ENCODE measurements around the gene SORT1. TPM values are rescaled to one million over a fixed set of nuclear protein-coding genes. Genes with fewer than 3 reads are reported as not detected.

SORT1 gene
- polyA plus RNA-seq, 1 donor from 2014 or later = 33.3 TPM

GRCh38 chr1:109399326-109399957 is 1.7 kb upstream of the SORT1 start:
- Histone ChIP-seq H3F3A (ENCODE audit: insufficient read depth, low read length, poor library complexity, severe bottlenecking) (no peaks in the 10 kb centered on the region), H3K9me3 (ENCODE audit: low read length) (no peaks in the 10 kb centered on the region), H4K20me1 (ENCODE audit: insufficient read depth) (no peaks in the 10 kb centered on the region), H3K9ac (ENCODE audit: low read length) (peak overlapping the region; percentile 89), H3K27ac (ENCODE audit: low read length) (peak overlapping the region; percentile 97), H2AFZ (ENCODE audit: low read depth, low read length) (peak overlapping the region; percentile 80), H3K36me3 (ENCODE audit: insufficient read depth, low read length) (no peaks in the 10 kb centered on the region), H3K27me3 (ENCODE audit: insufficient read depth, low read depth, low read length) (no peaks in the 10 kb centered on the region), H3K9me2 (ENCODE audit: insufficient read depth, low read length) (no peaks in the 10 kb centered on the region), H3K4me2 (ENCODE audit: low read length) (peak overlapping the region; percentile 97), H3K79me2 (replicated peaks; ENCODE audit: insufficient read depth, low read length) (peaks cover 26% of the 10 kb centered on the region), H3K4me3 (ENCODE audit: low read length) (peak overlapping the region; percentile 81)
- peak; percentile 73 for TF ChIP-seq SMC3 (conservative IDR thresholded peaks at IDR 0.05; ENCODE audit: poor library complexity)
- TF ChIP-seq POLR2AphosphoS5 (IDR thresholded peaks at IDR 0.05) = peak; percentile 17
- TF ChIP-seq, protein P1, sequence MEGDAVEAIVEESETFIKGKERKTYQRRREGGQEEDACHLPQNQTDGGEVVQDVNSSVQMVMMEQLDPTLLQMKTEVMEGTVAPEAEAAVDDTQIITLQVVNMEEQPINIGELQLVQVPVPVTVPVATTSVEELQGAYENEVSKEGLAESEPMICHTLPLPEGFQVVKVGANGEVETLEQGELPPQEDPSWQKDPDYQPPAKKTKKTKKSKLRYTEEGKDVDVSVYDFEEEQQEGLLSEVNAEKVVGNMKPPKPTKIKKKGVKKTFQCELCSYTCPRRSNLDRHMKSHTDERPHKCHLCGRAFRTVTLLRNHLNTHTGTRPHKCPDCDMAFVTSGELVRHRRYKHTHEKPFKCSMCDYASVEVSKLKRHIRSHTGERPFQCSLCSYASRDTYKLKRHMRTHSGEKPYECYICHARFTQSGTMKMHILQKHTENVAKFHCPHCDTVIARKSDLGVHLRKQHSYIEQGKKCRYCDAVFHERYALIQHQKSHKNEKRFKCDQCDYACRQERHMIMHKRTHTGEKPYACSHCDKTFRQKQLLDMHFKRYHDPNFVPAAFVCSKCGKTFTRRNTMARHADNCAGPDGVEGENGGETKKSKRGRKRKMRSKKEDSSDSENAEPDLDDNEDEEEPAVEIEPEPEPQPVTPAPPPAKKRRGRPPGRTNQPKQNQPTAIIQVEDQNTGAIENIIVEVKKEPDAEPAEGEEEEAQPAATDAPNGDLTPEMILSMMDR (IDR thresholded peaks at IDR 0.05; ENCODE audit: poor library complexity, severe bottlenecking) = peak; percentile 83
- peak; percentile 80 for TF ChIP-seq RAD21 (conservative IDR thresholded peaks at IDR 0.05)
- TF ChIP-seq TAF1 (IDR thresholded peaks at IDR 0.05; ENCODE audit: low read depth) = no peak
- no peak for TF ChIP-seq REST (IDR thresholded peaks at IDR 0.05; ENCODE audit: borderline replicate concordance)
- TF ChIP-seq EZH2 (IDR thresholded peaks at IDR 0.05; ENCODE audit: borderline replicate concordance, insufficient read depth, low read length, poor library complexity, severe bottlenecking) = no peak

GRCh38 chr1:109398343-109399225 is 866 bp upstream of the SORT1 start:
- H3K27ac ChIP-seq (ENCODE audit: low read length) = peak overlapping the region; percentile 97
- no peaks in the 10 kb centered on the region for H3K27me3 ChIP-seq (ENCODE audit: insufficient read depth, low read depth, low read length)
- peak overlapping the region; percentile 89 for H3K9ac ChIP-seq (ENCODE audit: low read length)
- H3K36me3 ChIP-seq (ENCODE audit: insufficient read depth, low read length) = no peaks in the 10 kb centered on the region
- peak overlapping the region; percentile 81 for H3K4me3 ChIP-seq (ENCODE audit: low read length)
- peaks cover 33% of the 10 kb centered on the region for H3K79me2 ChIP-seq (replicated peaks; ENCODE audit: insufficient read depth, low read length)
- no peaks in the 10 kb centered on the region for H3K9me2 ChIP-seq (ENCODE audit: insufficient read depth, low read length)
- no peaks in the 10 kb centered on the region for H3K9me3 ChIP-seq (ENCODE audit: low read length)
- TF ChIP-seq REST (IDR thresholded peaks at IDR 0.05; ENCODE audit: borderline replicate concordance) = no peak
- no peak for TF ChIP-seq MXI1 (conservative IDR thresholded peaks at IDR 0.05; ENCODE audit: poor library complexity, severe bottlenecking)
- TF ChIP-seq SMC3 (conservative IDR thresholded peaks at IDR 0.05; ENCODE audit: poor library complexity) = peak; percentile 13
- TF ChIP-seq TAF1 (IDR thresholded peaks at IDR 0.05; ENCODE audit: low read depth) = no peak
- TF ChIP-seq POLR2AphosphoS5 (IDR thresholded peaks at IDR 0.05) = no peak
- no peak for TF ChIP-seq RAD21 (conservative IDR thresholded peaks at IDR 0.05)
- TF ChIP-seq, protein P1 (IDR thresholded peaks at IDR 0.05; ENCODE audit: poor library complexity, severe bottlenecking) = peak; percentile 34
- TF ChIP-seq EZH2 (IDR thresholded peaks at IDR 0.05; ENCODE audit: borderline replicate concordance, insufficient read depth, low read length, poor library complexity, severe bottlenecking) = no peak
- H2AFZ ChIP-seq (ENCODE audit: low read depth, low read length) = peak overlapping the region; percentile 80
- peak overlapping the region; percentile 97 for H3K4me2 ChIP-seq (ENCODE audit: low read length)
- no peaks in the 10 kb centered on the region for H4K20me1 ChIP-seq (ENCODE audit: insufficient read depth)
- no peaks in the 10 kb centered on the region for H3F3A ChIP-seq (ENCODE audit: insufficient read depth, low read length, poor library complexity, severe bottlenecking)
